HEK293T (cell line): ENCODE results near the gene C2orf76.
A peak's percentile ranks its signal among the peaks of the same experiment; 100 is the strongest.

Source experiments
- CTCF ChIA-PET: fragments of 350-600 bp; formaldehyde crosslinking; extraction: SDS; loops from one replicate; lab custom pipeline; 2021; ENCODE audit warnings: antibody characterized with exemption, inconsistent platforms; lab: Yijun Ruan, JAX
- POLR2A ChIA-PET: fragments of 350-600 bp; formaldehyde crosslinking; extraction: SDS; loops from one replicate; lab custom pipeline; 2020; ENCODE audit warnings: antibody characterized with exemption, inconsistent platforms; lab: Yijun Ruan, JAX
- DNase-seq: peaks from one replicate; pipeline ENCODE4 v3.0.0; 2012; ENCODE audit warnings: mixed read lengths; ENCODE audit errors: extremely low spot score
- ARNT ChIP-seq: fragments of 450-650 bp; IDR thresholded peaks from 2 replicates; pipeline ENCODE4 v1.6.1; 2017; ENCODE audit warnings: mild to moderate bottlenecking
- BHLHE40 ChIP-seq: fragments of 450-650 bp; IDR thresholded peaks from 2 replicates; pipeline ENCODE4 v1.6.1; 2016; ENCODE audit warnings: mild to moderate bottlenecking, moderate library complexity, borderline replicate concordance
- CTBP1 ChIP-seq: fragments of 450-650 bp; IDR thresholded peaks from 2 replicates; pipeline ENCODE4 v1.6.1; 2016; ENCODE audit warnings: borderline replicate concordance
- ELF4 ChIP-seq: fragments of 450-650 bp; IDR thresholded peaks from 2 replicates; pipeline ENCODE4 v1.6.1; 2017; ENCODE audit warnings: antibody characterized with exemption
- FOXA1 ChIP-seq: fragments of 450-650 bp; IDR thresholded peaks from 2 replicates; pipeline ENCODE4 v1.6.1; 2016; ENCODE audit warnings: mild to moderate bottlenecking
- FOXK2 ChIP-seq: fragments of 450-650 bp; IDR thresholded peaks from 2 replicates; pipeline ENCODE4 v1.6.1; 2016; ENCODE audit warnings: mild to moderate bottlenecking
- FOXM1 ChIP-seq: fragments of 450-650 bp; IDR thresholded peaks from 2 replicates; pipeline ENCODE4 v1.6.1; 2017; ENCODE audit warnings: mild to moderate bottlenecking, borderline replicate concordance
- HDGF ChIP-seq: fragments of 450-650 bp; IDR thresholded peaks from 2 replicates; pipeline ENCODE4 v1.6.1; 2017; ENCODE audit warnings: antibody characterized with exemption, borderline replicate concordance
- L3MBTL2 ChIP-seq: fragments of 450-650 bp; conservative IDR thresholded peaks from 2 replicates; pipeline ENCODE4 v1.6.1; 2016; ENCODE audit warnings: mild to moderate bottlenecking
- LEF1 ChIP-seq: fragments of 450-650 bp; IDR thresholded peaks from 2 replicates; pipeline ENCODE4 v1.6.1; 2017; ENCODE audit warnings: mild to moderate bottlenecking, borderline replicate concordance
- NFRKB ChIP-seq: fragments of 450-650 bp; IDR thresholded peaks from 2 replicates; pipeline ENCODE4 v1.6.1; 2016; ENCODE audit warnings: mild to moderate bottlenecking, moderate library complexity
- PKNOX1 ChIP-seq: fragments of 450-650 bp; IDR thresholded peaks from 2 replicates; pipeline ENCODE4 v1.6.1; 2016
- SP1 ChIP-seq: fragments of 450-650 bp; IDR thresholded peaks from 2 replicates; pipeline ENCODE4 v1.6.1; 2017
- SUZ12 ChIP-seq: fragments of 450-650 bp; IDR thresholded peaks from 2 replicates; pipeline ENCODE4 v1.6.1; 2016; ENCODE audit warnings: mild to moderate bottlenecking
- TARDBP ChIP-seq: fragments of 450-650 bp; IDR thresholded peaks from 2 replicates; pipeline ENCODE4 v1.6.1; 2016
- ZNF384 ChIP-seq: fragments of 450-650 bp; IDR thresholded peaks from 2 replicates; pipeline ENCODE4 v1.6.1; 2016

The C2orf76 gene

DNA sequence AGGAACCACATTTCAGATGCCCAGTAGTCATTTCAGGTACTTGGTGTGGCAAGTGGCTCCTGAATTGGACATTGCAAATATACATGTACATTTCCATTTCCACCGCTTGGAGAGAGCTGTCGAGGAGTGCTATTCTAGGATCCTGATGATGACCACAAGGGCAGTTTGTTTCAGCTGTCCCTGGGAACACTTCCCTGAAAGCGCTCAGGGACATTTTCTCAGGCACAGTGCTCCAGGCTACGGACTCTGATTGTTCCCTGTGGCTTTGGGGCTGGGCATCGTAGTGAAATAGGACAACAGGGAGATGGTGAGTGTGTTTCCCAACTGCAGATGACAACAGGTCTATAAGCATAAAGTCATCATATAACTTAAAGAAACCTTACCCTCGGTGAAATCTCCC is 3.2 kb upstream of the C2orf76 start:
- ChIA-PET POLR2A (no interaction called here), CTCF (no interaction called here)
- TF ChIP-seq FOXM1 (no peak), ZNF384 (no peak), BHLHE40 (no peak), SP1 (no peak), CTBP1 (no peak), LEF1 (no peak), SUZ12 (no peak), L3MBTL2 (no peak), PKNOX1 (no peak), ELF4 (no peak), NFRKB (no peak)
- no peak for DNase-seq

DNA sequence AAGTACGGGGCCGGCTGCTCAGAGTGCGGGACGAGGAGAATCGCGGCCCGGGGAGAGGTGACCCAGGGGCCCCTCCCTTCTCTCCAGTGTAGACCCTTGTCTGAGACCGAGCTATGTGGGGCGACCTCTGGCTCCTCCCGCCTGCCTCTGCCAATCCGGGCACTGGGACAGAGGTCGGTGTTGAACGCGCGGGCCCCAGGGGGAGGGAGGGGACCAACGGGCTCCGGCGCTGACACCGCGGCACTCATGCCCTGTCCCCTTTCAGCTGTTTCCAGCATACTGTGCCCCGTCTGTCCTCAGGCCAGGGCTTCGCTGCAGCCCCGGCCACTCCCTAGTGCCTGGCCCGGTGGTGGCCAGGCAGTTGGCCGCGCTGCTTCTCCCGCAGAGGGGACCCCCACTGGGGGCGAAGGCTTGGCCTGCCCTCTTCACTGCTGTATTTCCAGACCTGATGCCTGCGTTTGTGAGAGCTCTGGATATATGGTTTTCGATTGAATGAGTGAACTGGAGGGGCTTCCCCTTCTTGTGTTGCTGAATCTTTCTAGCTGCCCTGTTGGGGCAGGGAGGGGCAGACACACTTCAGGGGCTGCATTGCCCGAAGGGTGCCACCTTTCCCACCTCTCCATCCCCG is 952 bp upstream of the C2orf76 start:
- CTCF ChIA-PET = interaction anchor here (1.4 kb wide), 1 partner anchor 16 kb away, joined by 3 read pairs; no protein-coding TSS in a partner anchor
- DNase-seq = peak; percentile 59
- POLR2A ChIA-PET = interaction anchor here (0.6 to 2.0 kb wide), 3 partner anchors 12 to 59 kb away, joined by 3 to 13 read pairs (median 3); no protein-coding TSS in a partner anchor
- no peak for TF ChIP-seq BHLHE40
- no peak for TF ChIP-seq NFRKB
- TF ChIP-seq FOXK2 = no peak
- no peak for TF ChIP-seq HDGF
- TF ChIP-seq ARNT = no peak
- TF ChIP-seq ELF4 = no peak
- TF ChIP-seq CTBP1 = no peak
- TF ChIP-seq ZNF384 = no peak
- TF ChIP-seq LEF1 = no peak
- no peak for TF ChIP-seq FOXM1
- no peak for TF ChIP-seq TARDBP
- TF ChIP-seq FOXA1 = no peak
- no peak for TF ChIP-seq SUZ12
- no peak for TF ChIP-seq SP1
- no peak for TF ChIP-seq PKNOX1
- TF ChIP-seq L3MBTL2 = no peak; the same call in 1 of the 2 replicates

- no peak for TF ChIP-seq FOXK2
- TF ChIP-seq TARDBP = no peak
- TF ChIP-seq FOXA1 = no peak
- no peak for TF ChIP-seq ARNT
- no peak for TF ChIP-seq HDGF
- POLR2A ChIA-PET = interaction anchor here (1.0 to 2.0 kb wide), 9 partner anchors 11 to 484 kb away, joined by 3 to 16 read pairs (median 4); no protein-coding TSS in a partner anchor
- no peak for DNase-seq
- CTCF ChIA-PET = no interaction called here
Measured at GRCh38 chr2:119366161-119366648, 429 bp downstream of the C2orf76 start.

GRCh38 chr2:119365436-119365835 is 1.2 kb downstream of the C2orf76 start:
- no peak for TF ChIP-seq FOXK2
- no peak for TF ChIP-seq ARNT
- no peak for TF ChIP-seq PKNOX1
- no peak for DNase-seq
- CTCF ChIA-PET = interaction anchor here (1.3 kb wide), 1 partner anchor 9 kb away, joined by 5 read pairs; no protein-coding TSS in a partner anchor
- POLR2A ChIA-PET = no interaction called here

GRCh38 chr2:119364798-119365197 is 1.8 kb downstream of the C2orf76 start:
- no peak for TF ChIP-seq ZNF384
- no peak for TF ChIP-seq SP1
- no peak for TF ChIP-seq NFRKB
- CTCF ChIA-PET = interaction anchor here (1.3 kb wide), 1 partner anchor 8 kb away, joined by 5 read pairs; no protein-coding TSS in a partner anchor
- DNase-seq = no peak
- POLR2A ChIA-PET = no interaction called here

DNA sequence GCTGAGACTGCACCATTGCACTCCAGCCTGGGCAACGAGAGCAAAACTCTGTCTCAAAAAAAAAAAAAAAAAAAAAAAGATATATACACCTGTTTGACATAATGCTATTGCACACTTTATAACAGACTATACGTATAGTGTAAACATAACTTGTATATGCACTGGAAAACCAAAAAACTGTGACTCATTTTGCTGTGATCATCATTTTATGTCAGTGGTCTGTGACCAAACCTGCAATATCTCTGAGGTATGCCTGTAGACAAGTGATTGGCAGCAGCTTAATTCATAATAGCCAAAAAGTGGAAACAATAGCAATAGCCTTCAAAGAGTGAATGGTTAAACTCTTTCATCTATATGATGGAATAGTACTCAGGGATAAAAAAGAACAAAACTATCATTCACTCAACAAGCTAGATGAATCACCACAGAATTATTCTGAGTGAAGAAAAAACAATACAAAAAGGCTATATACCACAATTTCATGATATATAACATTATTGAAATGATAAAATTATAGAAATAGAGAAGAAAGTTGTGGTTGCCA is 6.1 kb downstream of the C2orf76 start:
- TF ChIP-seq L3MBTL2 = no peak
- no peak for TF ChIP-seq ARNT
- TF ChIP-seq CTBP1 = no peak
- no peak for TF ChIP-seq FOXA1
- TF ChIP-seq NFRKB = no peak
- TF ChIP-seq LEF1 = no peak
- TF ChIP-seq TARDBP = no peak
- TF ChIP-seq ZNF384 = no peak
- TF ChIP-seq ELF4 = no peak
- no peak for TF ChIP-seq FOXK2
- no peak for TF ChIP-seq HDGF
- TF ChIP-seq BHLHE40 = no peak
- no peak for TF ChIP-seq PKNOX1
- no peak for TF ChIP-seq SUZ12
- TF ChIP-seq FOXM1 = no peak
- no peak for TF ChIP-seq SP1
- POLR2A ChIA-PET = no interaction called here
- CTCF ChIA-PET = no interaction called here
- no peak for DNase-seq
